Measurements from ENCODE around the gene STAT3. TPM values are rescaled to one million over a fixed set of nuclear protein-coding genes. Genes with fewer than 3 reads are reported as not detected.

Gene STAT3
- total and polyA plus RNA-seq, 2 of the 13 experiments (the other 11 are each of a cell fraction or from before 2014, with no cell fraction given) = 61.8 to 62.4 TPM

DNA sequence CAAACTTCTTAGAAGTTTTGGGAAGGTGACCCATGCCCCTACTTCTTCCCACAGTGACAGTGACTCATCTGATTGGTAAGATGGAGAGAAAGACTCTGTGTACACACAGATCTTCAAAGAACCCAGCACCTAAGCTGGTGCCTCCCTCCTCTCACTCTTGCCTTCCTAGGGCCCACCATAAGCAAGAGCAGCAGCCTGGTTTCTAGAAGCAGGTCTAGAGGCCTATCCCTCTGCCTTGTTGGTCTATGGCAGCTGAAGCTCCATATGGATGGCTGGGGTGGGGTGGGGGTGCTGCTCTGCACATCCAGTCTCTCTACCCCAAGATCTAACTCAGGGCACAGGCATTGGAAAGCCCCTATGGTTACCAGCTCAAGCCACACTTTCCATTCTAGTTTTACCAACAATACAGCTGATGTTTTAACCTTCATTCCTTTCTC lies 47.5 kb downstream of the STAT3 start:
- Histone ChIP-seq H3K27ac (ENCODE audit: extremely low read length, insufficient read depth, low read length) (no peak overlapping the region), H3K4me3 (replicated peaks in 1 of 3; ENCODE audit: insufficient read depth in 1 of 3, low read depth in 2 of 3, low read length in 3 of 3) (no peak overlapping the region), H4K20me1 (ENCODE audit: insufficient read depth, low read length) (no peaks in the 10 kb centered on the region), H3K79me2 (ENCODE audit: insufficient read depth, low read length) (no peaks in the 10 kb centered on the region), H3K9me3 (ENCODE audit: low read length) (no peaks in the 10 kb centered on the region), H3K4me1 (ENCODE audit: insufficient read depth, low read length) (peaks cover 6% of the 10 kb centered on the region; the same call in 1 of the 2 replicates), H3K27me3 (ENCODE audit: control insufficient read depth in 1 of 2, insufficient read depth in 2 of 2, low read length in 2 of 2) (no peaks in the 10 kb centered on the region), H3K9ac (ENCODE audit: insufficient read depth, low read depth, low read length) (no peak overlapping the region), H3K36me3 (replicated peaks in 1 of 2; ENCODE audit: control insufficient read depth in 1 of 2, insufficient read depth in 2 of 2, low read length in 2 of 2) (peaks cover 33 to 76% of the 10 kb centered on the region in 2 experiments), H3K4me2 (ENCODE audit: low read depth, low read length) (no peak overlapping the region), H2AFZ (ENCODE audit: low read length) (no peak overlapping the region)
- CTCF ChIA-PET (ENCODE audit: low intra/inter-chr PET ratio, low total read pairs) = no interaction called here
- intact Hi-C loops (cut with micrococcal nuclease; ENCODE audit: unreplicated experiment) (no loop called here), in situ Hi-C loops (cut with HindIII; ENCODE audit: extremely low pct_ligation_motif_present, low pct_unique_long_range_greater_than_20kb) (no loop called here)
- ATAC-seq (no peak), DNase-seq (ENCODE audit: low spot score) (no peak), FAIRE-seq (no peak)
- POLR2A ChIA-PET = no interaction called here
- no peak for TF ChIP-seq ZBTB7A (CRISPR knock-in tag; IDR thresholded peaks at IDR 0.05)
- no peak for TF ChIP-seq RARA (CRISPR knock-in tag; IDR thresholded peaks at IDR 0.05)
- no TSS peak for BruUV-seq (replicated peaks)

DNA sequence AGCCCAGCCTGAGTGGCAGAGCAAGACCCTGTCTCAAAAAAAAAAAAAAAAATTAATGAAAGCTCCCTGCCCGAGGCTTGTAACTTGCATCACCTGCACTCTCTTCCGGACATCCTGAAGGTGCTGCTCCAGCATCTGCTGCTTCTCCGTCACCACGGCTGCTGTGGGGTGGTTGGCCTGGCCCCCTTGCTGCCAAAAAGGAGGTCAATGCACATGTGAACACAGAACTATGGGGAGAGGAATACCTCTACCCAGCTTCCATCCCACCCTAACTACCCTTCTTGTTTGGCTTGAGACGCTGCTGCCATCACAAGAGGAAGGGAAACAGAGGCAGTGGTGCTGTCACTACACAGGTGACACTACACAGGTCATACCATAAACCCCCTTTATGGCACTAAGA lies 49.0 kb downstream of the STAT3 start:
- WGBS (ENCODE audit: low lambda C conversion rate) = 96% methylated on average over 5 of the region's 5 CpGs
- no peaks in the 10 kb centered on the region for H3K79me2 ChIP-seq (ENCODE audit: insufficient read depth, low read length)
- in situ Hi-C loops (cut with HindIII; ENCODE audit: extremely low pct_ligation_motif_present, low pct_unique_long_range_greater_than_20kb) (no loop called here), intact Hi-C loops (cut with micrococcal nuclease; ENCODE audit: unreplicated experiment) (no loop called here)
- peaks cover 36 to 79% of the 10 kb centered on the region in 2 experiments for H3K36me3 ChIP-seq (replicated peaks in 1 of 2; ENCODE audit: control insufficient read depth in 1 of 2, insufficient read depth in 2 of 2, low read length in 2 of 2)
- H3K27ac ChIP-seq (ENCODE audit: extremely low read length, insufficient read depth, low read length) = no peak overlapping the region
- BruUV-seq (replicated peaks) = no TSS peak
- no peak overlapping the region for H3K4me2 ChIP-seq (ENCODE audit: low read depth, low read length)
- DNase-seq (ENCODE audit: low spot score) (no peak), FAIRE-seq (no peak), ATAC-seq (no peak)
- no peaks in the 10 kb centered on the region for H3K27me3 ChIP-seq (ENCODE audit: control insufficient read depth in 1 of 2, insufficient read depth in 2 of 2, low read length in 2 of 2)
- H3K9ac ChIP-seq (ENCODE audit: insufficient read depth, low read depth, low read length) = no peak overlapping the region
- peaks cover 6% of the 10 kb centered on the region; the same call in 1 of the 2 replicates for H3K4me1 ChIP-seq (ENCODE audit: insufficient read depth, low read length)
- H2AFZ ChIP-seq (ENCODE audit: low read length) = no peak overlapping the region
- TF ChIP-seq SNAPC2 (CRISPR knock-in tag; IDR thresholded peaks at IDR 0.05) (no peak), ZNF441 (CRISPR knock-in tag; IDR thresholded peaks at IDR 0.05; ENCODE audit: borderline replicate concordance) (no peak), ZNF616 (CRISPR knock-in tag; IDR thresholded peaks at IDR 0.05; ENCODE audit: low read depth) (no peak), ZNF367 (CRISPR knock-in tag; IDR thresholded peaks at IDR 0.05; ENCODE audit: borderline replicate concordance) (no peak), ZNF292 (CRISPR knock-in tag; IDR thresholded peaks at IDR 0.05; ENCODE audit: borderline replicate concordance, low read depth) (no peak), MIER2 (CRISPR knock-in tag; IDR thresholded peaks at IDR 0.05) (no peak), ZNF446 (CRISPR knock-in tag; IDR thresholded peaks at IDR 0.05) (no peak), KLF15 (CRISPR knock-in tag; IDR thresholded peaks at IDR 0.05; ENCODE audit: borderline replicate concordance) (no peak), RARA (CRISPR knock-in tag; IDR thresholded peaks at IDR 0.05) (no peak)
- TF ChIP-seq, protein P1, sequence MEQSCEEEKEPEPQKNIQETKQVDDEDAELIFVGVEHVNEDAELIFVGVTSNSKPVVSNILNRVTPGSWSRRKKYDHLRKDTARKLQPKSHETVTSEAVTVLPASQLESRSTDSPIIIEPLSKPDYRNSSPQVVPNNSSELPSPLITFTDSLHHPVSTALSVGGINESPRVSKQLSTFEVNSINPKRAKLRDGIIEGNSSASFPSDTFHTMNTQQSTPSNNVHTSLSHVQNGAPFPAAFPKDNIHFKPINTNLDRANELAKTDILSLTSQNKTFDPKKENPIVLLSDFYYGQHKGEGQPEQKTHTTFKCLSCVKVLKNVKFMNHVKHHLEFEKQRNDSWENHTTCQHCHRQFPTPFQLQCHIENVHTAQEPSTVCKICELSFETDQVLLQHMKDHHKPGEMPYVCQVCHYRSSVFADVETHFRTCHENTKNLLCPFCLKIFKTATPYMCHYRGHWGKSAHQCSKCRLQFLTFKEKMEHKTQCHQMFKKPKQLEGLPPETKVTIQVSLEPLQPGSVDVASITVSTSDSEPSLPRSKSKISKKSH (CRISPR knock-in tag; IDR thresholded peaks at IDR 0.05; ENCODE audit: borderline replicate concordance) = no peak
- TF ChIP-seq, protein P2, sequence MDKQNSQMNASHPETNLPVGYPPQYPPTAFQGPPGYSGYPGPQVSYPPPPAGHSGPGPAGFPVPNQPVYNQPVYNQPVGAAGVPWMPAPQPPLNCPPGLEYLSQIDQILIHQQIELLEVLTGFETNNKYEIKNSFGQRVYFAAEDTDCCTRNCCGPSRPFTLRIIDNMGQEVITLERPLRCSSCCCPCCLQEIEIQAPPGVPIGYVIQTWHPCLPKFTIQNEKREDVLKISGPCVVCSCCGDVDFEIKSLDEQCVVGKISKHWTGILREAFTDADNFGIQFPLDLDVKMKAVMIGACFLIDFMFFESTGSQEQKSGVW (CRISPR knock-in tag; IDR thresholded peaks at IDR 0.05; ENCODE audit: borderline replicate concordance) = no peak
- no peak overlapping the region for H3K4me3 ChIP-seq (replicated peaks in 1 of 3; ENCODE audit: insufficient read depth in 1 of 3, low read depth in 2 of 3, low read length in 3 of 3)
- CTCF ChIA-PET (ENCODE audit: low intra/inter-chr PET ratio, low total read pairs) = no interaction called here
- POLR2A ChIA-PET = no interaction called here
- H3K9me3 ChIP-seq (ENCODE audit: low read length) = no peaks in the 10 kb centered on the region
- H4K20me1 ChIP-seq (ENCODE audit: insufficient read depth, low read length) = no peaks in the 10 kb centered on the region
